Measurements from ENCODE around the gene WDPCP.
A peak's percentile ranks its signal among the peaks of the same experiment; 100 is the strongest.

WDPCP gene

GRCh38 chr2:63588385-63589147, at the start of gene WDPCP, which contains the start of gene MDH1:
TSS of gene WDPCP (minus strand) at chr2:63588477. CDS start at chr2:63588271, 206 bp downstream.
TSS of gene MDH1 (plus strand) at chr2:63588963. CDS start at chr2:63589044, 81 bp downstream.
- no peak for TF ChIP-seq ZBTB7A (IDR thresholded peaks at IDR 0.05; ENCODE audit: low read depth)
- peak; percentile 26; the same call in 1 of the 2 replicates for TF ChIP-seq EGR1 (IDR thresholded peaks at IDR 0.05)
- no peak for TF ChIP-seq TEAD4 (IDR thresholded peaks at IDR 0.05)
- TF ChIP-seq MAX (IDR thresholded peaks at IDR 0.05): peak; percentile 81; the same call in 1 of the 2 replicates
- 0 out of 2 replicates have a peak, but pooled peaks have one; percentile 27 for TF ChIP-seq EP300 (IDR thresholded peaks at IDR 0.05; ENCODE audit: borderline replicate concordance)
- peak; percentile 88 for TF ChIP-seq CEBPB (IDR thresholded peaks at IDR 0.05)
- peak; percentile 57 for TF ChIP-seq CREB1 (IDR thresholded peaks at IDR 0.05; ENCODE audit: low read depth)
- TF ChIP-seq TAF1 (IDR thresholded peaks at IDR 0.05; ENCODE audit: low read depth): peak; percentile 92
- TF ChIP-seq YY1 (IDR thresholded peaks at IDR 0.05; ENCODE audit: low read depth): peak; percentile 63
- 0 out of 2 replicates have a peak, but pooled peaks have one; percentile 13 for TF ChIP-seq NFIC (IDR thresholded peaks at IDR 0.05)
- TF ChIP-seq RAD21 (IDR thresholded peaks at IDR 0.05; ENCODE audit: low read depth): no peak
- peak; percentile 73 for TF ChIP-seq TCF12 (IDR thresholded peaks at IDR 0.05; ENCODE audit: low read depth)
- TF ChIP-seq USF1 (IDR thresholded peaks at IDR 0.05): peak; percentile 39; the same call in 1 of the 2 replicates
- peak; percentile 75 for TF ChIP-seq FOXM1 (IDR thresholded peaks at IDR 0.05; ENCODE audit: borderline replicate concordance, low read depth)
- TF ChIP-seq REST (IDR thresholded peaks at IDR 0.05; ENCODE audit: low read depth): no peak

GRCh38 chr2:63632382-63632781, 44.1 kb upstream of the WDPCP start:
- no peak for TF ChIP-seq FOXM1 (IDR thresholded peaks at IDR 0.05; ENCODE audit: borderline replicate concordance, low read depth)
- TF ChIP-seq EP300 (IDR thresholded peaks at IDR 0.05; ENCODE audit: borderline replicate concordance): no peak
- TF ChIP-seq USF1 (IDR thresholded peaks at IDR 0.05): no peak
- no peak for TF ChIP-seq NFIC (IDR thresholded peaks at IDR 0.05)
- no peak for TF ChIP-seq CEBPB (IDR thresholded peaks at IDR 0.05)
- TF ChIP-seq CREB1 (IDR thresholded peaks at IDR 0.05; ENCODE audit: low read depth): no peak
- TF ChIP-seq EGR1 (IDR thresholded peaks at IDR 0.05): no peak
- TF ChIP-seq TCF12 (IDR thresholded peaks at IDR 0.05; ENCODE audit: low read depth): no peak
- no peak for TF ChIP-seq YY1 (IDR thresholded peaks at IDR 0.05; ENCODE audit: low read depth)
- TF ChIP-seq TAF1 (IDR thresholded peaks at IDR 0.05; ENCODE audit: low read depth): no peak
- TF ChIP-seq REST (IDR thresholded peaks at IDR 0.05; ENCODE audit: low read depth): no peak
- TF ChIP-seq ZBTB7A (IDR thresholded peaks at IDR 0.05; ENCODE audit: low read depth): no peak
- no peak for TF ChIP-seq RAD21 (IDR thresholded peaks at IDR 0.05; ENCODE audit: low read depth)
- no peak for TF ChIP-seq MAX (IDR thresholded peaks at IDR 0.05)
- TF ChIP-seq TEAD4 (IDR thresholded peaks at IDR 0.05): no peak

- TF ChIP-seq TEAD4 (IDR thresholded peaks at IDR 0.05) (no peak), CREB1 (IDR thresholded peaks at IDR 0.05; ENCODE audit: low read depth) (no peak), MAX (IDR thresholded peaks at IDR 0.05) (no peak), EP300 (IDR thresholded peaks at IDR 0.05; ENCODE audit: borderline replicate concordance) (no peak), TAF1 (IDR thresholded peaks at IDR 0.05; ENCODE audit: low read depth) (no peak), RAD21 (IDR thresholded peaks at IDR 0.05; ENCODE audit: low read depth) (no peak), TCF12 (IDR thresholded peaks at IDR 0.05; ENCODE audit: low read depth) (no peak), USF1 (IDR thresholded peaks at IDR 0.05) (no peak), NFIC (IDR thresholded peaks at IDR 0.05) (no peak), EGR1 (IDR thresholded peaks at IDR 0.05) (no peak), YY1 (IDR thresholded peaks at IDR 0.05; ENCODE audit: low read depth) (no peak), FOXM1 (IDR thresholded peaks at IDR 0.05; ENCODE audit: borderline replicate concordance, low read depth) (no peak)
These were observed 43.2 kb upstream of the WDPCP start for GRCh38 chr2:63631501-63631900.

GRCh38 chr2:63628403-63628942, 40.2 kb upstream of the WDPCP start:
- TF ChIP-seq REST (IDR thresholded peaks at IDR 0.05; ENCODE audit: low read depth) (no peak), NFIC (IDR thresholded peaks at IDR 0.05) (no peak), TCF12 (IDR thresholded peaks at IDR 0.05; ENCODE audit: low read depth) (no peak), ZBTB7A (IDR thresholded peaks at IDR 0.05; ENCODE audit: low read depth) (no peak), YY1 (IDR thresholded peaks at IDR 0.05; ENCODE audit: low read depth) (no peak)

All from Ishikawa (cell line).